HEK293T (cell line): ENCODE results near the gene FIGN.

ENCODE experiments used
- BHLHE40 ChIP-seq: fragments of 450-650 bp; IDR thresholded peaks from 2 replicates; pipeline ENCODE4 v1.6.1; 2016; ENCODE audit warnings: mild to moderate bottlenecking, moderate library complexity, borderline replicate concordance
- CTBP1 ChIP-seq: fragments of 450-650 bp; IDR thresholded peaks from 2 replicates; pipeline ENCODE4 v1.6.1; 2016; ENCODE audit warnings: borderline replicate concordance
- FOXA1 ChIP-seq: fragments of 450-650 bp; IDR thresholded peaks from 2 replicates; pipeline ENCODE4 v1.6.1; 2016; ENCODE audit warnings: mild to moderate bottlenecking
- FOXK2 ChIP-seq: fragments of 450-650 bp; IDR thresholded peaks from 2 replicates; pipeline ENCODE4 v1.6.1; 2016; ENCODE audit warnings: mild to moderate bottlenecking
- FOXM1 ChIP-seq: fragments of 450-650 bp; IDR thresholded peaks from 2 replicates; pipeline ENCODE4 v1.6.1; 2017; ENCODE audit warnings: mild to moderate bottlenecking, borderline replicate concordance
- L3MBTL2 ChIP-seq: fragments of 450-650 bp; conservative IDR thresholded peaks from 2 replicates; pipeline ENCODE4 v1.6.1; 2016; ENCODE audit warnings: mild to moderate bottlenecking
- NFRKB ChIP-seq: fragments of 450-650 bp; IDR thresholded peaks from 2 replicates; pipeline ENCODE4 v1.6.1; 2016; ENCODE audit warnings: mild to moderate bottlenecking, moderate library complexity
- SP1 ChIP-seq: fragments of 450-650 bp; IDR thresholded peaks from 2 replicates; pipeline ENCODE4 v1.6.1; 2017
- SUZ12 ChIP-seq: fragments of 450-650 bp; IDR thresholded peaks from 2 replicates; pipeline ENCODE4 v1.6.1; 2016; ENCODE audit warnings: mild to moderate bottlenecking
- TARDBP ChIP-seq: fragments of 450-650 bp; IDR thresholded peaks from 2 replicates; pipeline ENCODE4 v1.6.1; 2016

- TF ChIP-seq FOXA1 (no peak), SUZ12 (no peak), L3MBTL2 (no peak), BHLHE40 (no peak), CTBP1 (no peak), FOXM1 (no peak), SP1 (no peak), TARDBP (no peak), NFRKB (no peak), FOXK2 (no peak)
These were observed 140.8 kb downstream of the FIGN start for GRCh38 chr2:163595028-163595427.
